NCI-H2171 treated with DMSO at 0.1 percent for 48 hours (cell line): ENCODE data around the gene MICAL1.
A peak's percentile ranks its signal among the peaks of the same experiment; 100 is the strongest.

Source experiments
- DNase-seq: peaks from one replicate; lab custom pipeline; 2025; lab: John Stamatoyannopoulos, UW

Gene MICAL1

GRCh38 chr6:109454496-109455436 is 806 bp downstream of the MICAL1 start:
- DNase-seq, result peak; percentile 42

- DNase-seq, result peak; percentile 97
Observed at GRCh38 chr6:109453594-109454495, 1.7 kb downstream of the MICAL1 start.

DNA sequence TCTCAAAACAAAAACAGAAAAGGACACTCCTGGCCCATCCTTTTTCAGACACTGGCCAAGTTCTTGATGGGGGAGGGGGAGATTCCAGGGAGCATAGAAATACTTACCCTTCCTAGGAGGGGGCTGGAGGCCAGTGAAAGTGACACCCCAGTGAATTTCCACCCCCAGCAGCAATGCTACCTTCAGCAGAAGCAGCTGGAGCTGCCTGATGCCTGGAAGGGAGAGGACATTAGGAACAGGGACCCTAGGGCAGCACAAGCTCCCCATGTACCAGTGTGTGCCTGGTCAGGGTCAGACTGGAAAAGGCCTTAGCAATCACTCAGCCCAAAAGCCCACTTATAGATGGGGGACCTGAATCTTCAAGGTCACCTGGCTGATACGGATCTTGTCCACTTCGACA is 2.4 kb downstream of the MICAL1 start:
- DNase-seq, result no peak

DNA sequence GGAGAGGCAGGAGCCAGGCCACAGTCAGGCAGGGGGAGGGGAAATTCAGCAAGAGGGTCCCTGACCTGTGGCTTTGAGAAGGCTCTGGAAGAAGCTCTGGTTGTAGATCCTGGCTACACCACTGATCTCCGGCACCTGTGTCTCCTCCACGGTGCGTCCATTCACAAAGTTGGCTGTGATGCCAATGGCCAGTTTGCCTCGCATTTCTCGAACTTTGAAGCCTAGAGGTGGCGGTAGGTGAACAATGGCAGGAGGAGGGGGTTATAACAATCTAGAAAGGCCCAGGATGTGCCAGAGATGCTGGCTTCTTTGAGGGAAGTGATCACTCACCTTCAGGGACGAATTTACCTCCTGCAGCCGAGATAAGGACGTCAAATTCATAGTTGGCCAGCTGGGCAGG is 3.4 kb downstream of the MICAL1 start:
- DNase-seq, result no peak

- DNase-seq, result no peak
Observed at GRCh38 chr6:109451376-109451775, 4.2 kb downstream of the MICAL1 start.

DNA sequence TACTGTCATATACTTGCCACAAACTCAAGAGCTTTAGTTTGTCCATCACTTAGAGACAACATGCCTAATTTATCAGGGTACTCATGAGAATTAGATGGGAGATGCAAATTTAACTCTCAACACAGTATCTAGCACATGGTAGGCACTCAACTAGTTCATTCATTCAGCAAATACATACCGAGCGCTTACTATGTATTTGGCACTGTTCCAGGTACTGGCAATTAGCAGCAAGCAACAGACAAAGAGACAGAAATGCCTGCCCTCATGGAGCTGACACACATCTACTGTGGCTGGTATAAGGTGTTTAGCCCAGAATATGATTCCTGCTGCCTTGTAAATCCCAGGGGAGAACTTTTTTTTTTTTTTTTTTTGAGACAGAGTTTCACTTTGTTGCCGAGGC is 4.8 kb downstream of the MICAL1 start:
- DNase-seq, result no peak

- no peak for DNase-seq
Observed at GRCh38 chr6:109449795-109450673, 5.5 kb downstream of the MICAL1 start.

GRCh38 chr6:109449064-109449794 is 6.3 kb downstream of the MICAL1 start:
- DNase-seq, result no peak

DNA sequence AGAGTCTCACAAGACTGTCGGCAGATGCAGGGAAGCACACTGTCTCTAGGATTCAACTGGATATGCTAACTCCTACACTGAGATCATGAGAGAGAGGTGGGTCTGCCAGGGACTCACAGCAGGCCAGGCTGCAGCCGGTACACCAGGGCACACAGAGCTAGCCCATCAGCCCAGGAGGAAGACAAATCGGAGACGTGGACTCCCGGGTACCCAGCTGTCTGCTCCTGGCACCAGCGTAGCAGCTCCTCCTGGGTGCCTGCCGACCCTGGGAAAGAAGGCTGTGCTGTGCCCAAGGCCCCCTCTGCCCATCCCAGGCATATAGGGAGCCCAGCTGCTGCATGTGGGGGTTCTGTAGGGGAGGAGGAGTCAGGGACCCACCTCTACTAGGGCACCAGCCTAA is 7.0 kb downstream of the MICAL1 start:
- DNase-seq, result no peak

DNA sequence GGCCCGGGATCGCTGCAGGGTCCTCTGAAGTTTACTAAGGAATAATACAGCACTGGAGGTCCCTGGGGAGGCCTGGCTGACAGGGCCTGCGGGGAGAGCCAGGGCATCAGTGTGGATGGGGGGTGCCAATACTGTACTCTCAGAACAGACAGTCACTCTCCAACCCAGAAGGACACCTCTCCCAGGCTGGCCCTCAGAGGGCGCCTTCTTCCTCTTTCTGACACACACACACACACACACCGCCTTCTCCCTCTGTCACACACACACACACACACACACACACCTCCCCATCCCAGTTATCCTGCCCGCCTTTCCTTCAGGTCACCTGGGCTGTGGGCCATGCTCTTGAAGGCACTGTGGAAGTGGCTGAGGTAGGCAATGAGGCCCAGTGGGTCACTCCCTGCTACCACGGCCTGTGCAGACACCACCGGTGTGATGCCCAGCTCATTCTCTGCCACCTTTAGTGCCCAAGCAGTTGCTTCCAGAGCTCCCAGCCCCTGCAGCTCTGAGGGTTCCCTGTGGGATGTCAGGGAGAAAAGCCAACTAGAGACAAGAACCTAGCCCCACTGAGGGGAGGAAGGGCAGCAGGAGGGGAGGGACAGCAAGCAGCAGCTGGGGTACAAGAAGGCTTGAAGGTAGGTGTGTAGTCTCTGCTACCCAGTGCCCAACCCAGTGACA is 7.6 kb downstream of the MICAL1 start:
- no peak for DNase-seq

DNA sequence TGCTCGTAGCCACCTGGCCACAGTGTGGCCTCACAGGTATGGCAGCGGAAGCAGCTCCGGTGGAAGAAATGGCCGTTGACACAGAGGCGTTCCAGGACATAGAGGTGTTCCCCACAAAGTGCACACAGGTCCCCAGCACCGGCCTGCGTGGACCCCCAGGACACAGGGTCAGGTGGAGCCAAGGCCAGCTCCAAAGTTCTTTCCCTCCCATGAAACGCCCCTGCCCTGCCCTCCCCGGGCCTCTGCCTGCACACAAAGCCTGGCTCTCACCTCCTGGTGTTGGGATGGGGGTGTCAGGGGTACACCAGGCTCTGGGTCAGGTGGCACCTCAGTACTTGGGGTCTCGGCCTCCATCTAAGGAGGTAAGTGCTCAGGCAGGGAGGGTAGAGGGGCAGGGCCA is 8.5 kb downstream of the MICAL1 start:
- DNase-seq, result no peak

DNA sequence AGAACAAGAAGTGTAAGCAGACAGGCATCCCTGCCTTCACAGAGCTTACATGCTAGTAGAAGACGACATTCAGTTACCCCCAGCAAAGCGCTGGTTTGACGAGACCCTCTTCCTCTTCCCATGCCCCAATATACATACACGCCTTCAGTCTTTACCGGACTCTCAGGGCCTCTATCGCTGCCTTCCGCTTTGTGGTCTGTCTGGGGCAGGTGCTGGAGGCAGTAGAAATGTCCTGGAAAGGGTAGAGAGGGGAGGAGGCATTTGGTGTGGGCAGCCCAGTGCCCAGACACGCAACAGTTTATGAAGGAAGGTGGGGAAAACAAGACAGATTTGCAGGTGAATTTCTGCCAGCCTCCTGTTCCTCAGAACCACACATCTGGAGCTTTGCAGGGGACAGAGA is 9.0 kb downstream of the MICAL1 start:
- DNase-seq, result no peak

- no peak for DNase-seq
Observed at GRCh38 chr6:109446072-109446471, 9.5 kb downstream of the MICAL1 start.

DNA sequence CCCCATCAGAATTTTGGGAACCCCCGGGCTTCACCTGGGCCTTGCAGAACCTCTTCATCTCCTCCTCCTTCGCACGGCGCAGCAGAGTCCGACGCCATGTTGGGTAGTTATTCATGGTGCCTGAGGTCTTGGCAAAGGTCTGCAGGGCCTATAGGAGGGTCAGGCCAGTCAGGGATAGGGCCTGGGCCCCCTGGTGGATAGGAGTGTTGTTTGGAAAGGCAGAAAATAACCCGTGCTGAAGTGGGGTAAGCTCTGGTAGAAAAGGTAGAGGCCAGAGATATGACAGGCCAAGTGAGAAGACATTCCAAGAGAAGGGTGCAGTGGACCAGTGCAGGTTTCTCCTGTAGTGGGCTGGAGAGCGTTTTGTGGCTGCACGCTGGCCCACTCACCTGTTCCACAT is 10.2 kb downstream of the MICAL1 start:
- DNase-seq, result no peak

- no peak for DNase-seq
Observed at GRCh38 chr6:109443425-109443950, 12.1 kb downstream of the MICAL1 start.

GRCh38 chr6:109442393-109442924 is 13.1 kb downstream of the MICAL1 start:
- no peak for DNase-seq

DNA sequence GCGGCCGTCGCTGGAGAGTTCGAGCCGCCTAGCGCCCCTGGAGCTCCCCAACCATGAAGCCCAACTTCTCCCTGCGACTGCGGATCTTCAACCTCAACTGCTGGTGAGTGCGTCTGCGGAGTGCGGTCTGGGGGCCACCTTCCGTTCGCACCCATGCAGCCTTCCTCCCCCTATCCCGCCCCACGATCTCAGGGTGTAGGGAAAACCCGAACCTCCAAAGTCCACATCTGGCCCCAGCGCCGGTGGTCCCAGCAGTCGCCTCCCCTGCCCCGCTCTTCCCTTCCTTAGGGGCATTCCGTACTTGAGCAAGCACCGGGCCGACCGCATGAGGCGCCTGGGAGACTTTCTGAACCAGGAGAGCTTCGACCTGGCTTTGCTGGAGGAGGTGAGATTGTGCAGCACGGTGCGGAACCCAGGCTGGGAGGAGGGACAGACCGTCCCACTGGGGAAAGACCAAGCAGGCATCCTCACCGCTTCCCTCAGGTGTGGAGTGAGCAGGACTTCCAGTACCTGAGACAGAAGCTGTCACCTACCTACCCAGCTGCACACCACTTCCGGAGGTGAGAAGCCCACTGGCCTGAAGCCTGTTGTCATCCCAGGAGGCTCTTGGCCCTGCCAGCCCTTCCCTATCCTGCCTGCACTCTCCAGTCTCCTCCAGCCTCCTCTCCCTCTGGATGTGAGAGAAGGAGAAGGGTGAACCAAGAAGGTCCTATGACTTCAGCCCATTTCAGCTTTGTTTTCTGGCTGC is 14.3 kb downstream of the MICAL1 start:
- DNase-seq, result peak; percentile 67

- peak; percentile 88 for DNase-seq
Observed at GRCh38 chr6:109440331-109441068, 15.1 kb downstream of the MICAL1 start, which contains the start of the genes PPIL6 and SMPD2. PPIL6 (minus strand) TSS chr6:109440628; CDS start chr6:109440590, 38 bp downstream. SMPD2 (plus strand) TSS chr6:109440724; CDS start chr6:109441122, 398 bp downstream.
